ENCODE data around the gene PLD1. TPM values are rescaled to one million over a fixed set of nuclear protein-coding genes. Genes with fewer than 3 reads are reported as not detected.

PLD1 gene
- total RNA-seq, 1 donor from 2014 or later, result 29.1 TPM

DNA sequence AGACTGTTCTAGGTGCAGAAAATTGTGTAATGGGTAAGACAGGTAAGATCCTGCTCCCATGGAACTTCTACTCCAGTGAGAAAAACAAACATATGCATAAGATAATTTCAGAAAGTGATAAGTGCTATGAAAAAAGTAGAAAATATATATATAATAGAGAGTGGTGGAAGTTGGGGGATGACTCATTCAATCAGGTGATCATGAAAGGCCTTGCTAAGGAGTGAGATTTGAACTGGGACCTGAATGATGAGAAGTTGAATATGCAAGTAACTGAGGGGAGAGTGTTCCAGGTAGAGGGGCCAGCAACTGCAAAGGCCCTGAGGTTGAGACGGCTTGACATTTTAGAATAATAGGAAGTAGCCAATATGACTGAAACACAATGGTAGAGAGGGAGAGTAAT lies 257.8 kb downstream of the PLD1 start:
- peaks cover 4% of the 10 kb centered on the region for H3K9me3 Mint-ChIP-seq
- no peaks in the 10 kb centered on the region for H3K27me3 Mint-ChIP-seq (ENCODE audit: low read depth)
- H3K4me3 Mint-ChIP-seq, result no peak overlapping the region
- no peak overlapping the region for H3K27ac Mint-ChIP-seq
- DNase-seq (ENCODE audit: low spot score in 2 of 2, unreplicated experiment in 2 of 2), result no peak
- TF ChIP-seq CTCF (IDR thresholded peaks at IDR 0.05; ENCODE audit: unreplicated experiment), result no peak
- H3K36me3 Mint-ChIP-seq, result no peaks in the 10 kb centered on the region
- peaks cover 3% of the 10 kb centered on the region for H3K4me1 Mint-ChIP-seq

GRCh38 chr3:171551296-171551695 lies 259.0 kb downstream of the PLD1 start:
- peaks cover 2% of the 10 kb centered on the region for H3K4me1 Mint-ChIP-seq
- no peaks in the 10 kb centered on the region for H3K36me3 Mint-ChIP-seq
- H3K27ac Mint-ChIP-seq, result no peak overlapping the region
- TF ChIP-seq CTCF (IDR thresholded peaks at IDR 0.05; ENCODE audit: unreplicated experiment), result no peak
- H3K27me3 Mint-ChIP-seq (ENCODE audit: low read depth), result no peaks in the 10 kb centered on the region
- H3K9me3 Mint-ChIP-seq, result peaks cover 4% of the 10 kb centered on the region
- H3K4me3 Mint-ChIP-seq, result no peak overlapping the region
- no peak for DNase-seq (ENCODE audit: low spot score in 2 of 2, unreplicated experiment in 2 of 2)

Other genes starting within 250 kb of the PLD1 start
- not detected in 3 replicates for gene TMEM212, start 32.9 kb upstream of the PLD1 start, total RNA-seq
- gene FNDC3B, start 229.1 kb upstream of the PLD1 start, total RNA-seq, result 123 to 131 TPM (median 123 TPM) in 3 replicates

All from mesothelial cell of epicardium (in vitro differentiated cells).